GM12878 (cell line): ENCODE data around the gene HS6ST3. TPM values are rescaled to one million over a fixed set of nuclear protein-coding genes. Genes with fewer than 3 reads are reported as not detected.

Source experiments
- ATF7 ChIP-seq: fragments of 450-650 bp; IDR thresholded peaks from 2 replicates; pipeline ENCODE4 v1.6.1; 2016; ENCODE audit warnings: low read depth, mild to moderate bottlenecking
- EED ChIP-seq: sonication (generic); IDR thresholded peaks from 2 replicates; pipeline ENCODE4 v1.6.1; 2016; ENCODE audit warnings: antibody characterized with exemption, low read depth
- ESRRA ChIP-seq: IDR thresholded peaks from 2 replicates; pipeline ENCODE4 v1.6.1; 2012; ENCODE audit warnings: mild to moderate bottlenecking, low read length, improper control_type of control experiment
- JUNB ChIP-seq: IDR thresholded peaks from 2 replicates; pipeline ENCODE4 v1.6.1; 2016; ENCODE audit warnings: antibody characterized with exemption, mild to moderate bottlenecking
- NFIC ChIP-seq: IDR thresholded peaks from 2 replicates; pipeline ENCODE4 v1.6.1; 2012; ENCODE audit warnings: low read depth, mild to moderate bottlenecking, inconsistent platforms, low read length, moderate library complexity
- TARDBP ChIP-seq: IDR thresholded peaks from 2 replicates; pipeline ENCODE4 v1.6.1; 2016; ENCODE audit warnings: borderline replicate concordance
- polyA plus RNA-seq, 11 experiments: library from polyadenylated mRNA; depleted of rRNA in 4 of 11; unstranded in 6 of 11; stranded (reverse) in 5 of 11; fragments of >200 nt; fragmentation: Nextera tagmentation in 4 of 11; fragmentation: Illumina TruSeq in 1 of 11; extraction: Ambion mirVana in 4 of 11; extraction: Trizol in 1 of 11; gene quantifications; 1 replicate in 1 of 11; 2 replicates in 10 of 11; pipeline versions ENCODE4 v1.2.1 to v1.2.3, GENCODE V29; 2011 to 2016; ENCODE audit warnings: inconsistent platforms in 2 of 11, missing spikeins in 2 of 11, low read depth in 1 of 11
- total RNA-seq, 4 experiments: library from RNA; depleted of rRNA in 3 of 4; stranded (reverse); fragments of >200 nt in 3 of 4; fragmentation: Illumina TruSeq in 1 of 4; extraction: Trizol in 1 of 4; gene quantifications; 2 replicates each; pipeline versions ENCODE4 v1.2.1 to v1.2.3, GENCODE V29; 2013 to 2021
- TF ChIP-seq, protein P1 (sequence below): fragments of 450-650 bp; IDR thresholded peaks from 2 replicates; pipeline ENCODE4 v1.6.1; 2017; ENCODE audit warnings: low read depth, mild to moderate bottlenecking, moderate library complexity
- TF ChIP-seq, protein P2 (sequence below): fragments of 450-650 bp; formaldehyde crosslinking; IDR thresholded peaks from 2 replicates; pipeline ENCODE4 v1.4.0; 2020; ENCODE audit warnings: mild to moderate bottlenecking, moderate library complexity

Gene HS6ST3
- total and polyA plus RNA-seq, 10 of the 15 experiments (the other 5 are each of a cell fraction or from before 2014, with no cell fraction given), result under 0.01 to 2.9 TPM; not detected in 8

GRCh38 chr13:96052656-96053002, 37.3 kb upstream of the HS6ST3 start (continued):
- TF ChIP-seq, protein P1, sequence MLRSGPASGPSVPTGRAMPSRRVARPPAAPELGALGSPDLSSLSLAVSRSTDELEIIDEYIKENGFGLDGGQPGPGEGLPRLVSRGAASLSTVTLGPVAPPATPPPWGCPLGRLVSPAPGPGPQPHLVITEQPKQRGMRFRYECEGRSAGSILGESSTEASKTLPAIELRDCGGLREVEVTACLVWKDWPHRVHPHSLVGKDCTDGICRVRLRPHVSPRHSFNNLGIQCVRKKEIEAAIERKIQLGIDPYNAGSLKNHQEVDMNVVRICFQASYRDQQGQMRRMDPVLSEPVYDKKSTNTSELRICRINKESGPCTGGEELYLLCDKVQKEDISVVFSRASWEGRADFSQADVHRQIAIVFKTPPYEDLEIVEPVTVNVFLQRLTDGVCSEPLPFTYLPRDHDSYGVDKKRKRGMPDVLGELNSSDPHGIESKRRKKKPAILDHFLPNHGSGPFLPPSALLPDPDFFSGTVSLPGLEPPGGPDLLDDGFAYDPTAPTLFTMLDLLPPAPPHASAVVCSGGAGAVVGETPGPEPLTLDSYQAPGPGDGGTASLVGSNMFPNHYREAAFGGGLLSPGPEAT, result 0 out of 2 replicates have a peak, but pooled peaks have one; percentile 20
- 0 out of 2 replicates have a peak, but pooled peaks have one; percentile 12 for TF ChIP-seq JUNB
- TF ChIP-seq, protein P2, sequence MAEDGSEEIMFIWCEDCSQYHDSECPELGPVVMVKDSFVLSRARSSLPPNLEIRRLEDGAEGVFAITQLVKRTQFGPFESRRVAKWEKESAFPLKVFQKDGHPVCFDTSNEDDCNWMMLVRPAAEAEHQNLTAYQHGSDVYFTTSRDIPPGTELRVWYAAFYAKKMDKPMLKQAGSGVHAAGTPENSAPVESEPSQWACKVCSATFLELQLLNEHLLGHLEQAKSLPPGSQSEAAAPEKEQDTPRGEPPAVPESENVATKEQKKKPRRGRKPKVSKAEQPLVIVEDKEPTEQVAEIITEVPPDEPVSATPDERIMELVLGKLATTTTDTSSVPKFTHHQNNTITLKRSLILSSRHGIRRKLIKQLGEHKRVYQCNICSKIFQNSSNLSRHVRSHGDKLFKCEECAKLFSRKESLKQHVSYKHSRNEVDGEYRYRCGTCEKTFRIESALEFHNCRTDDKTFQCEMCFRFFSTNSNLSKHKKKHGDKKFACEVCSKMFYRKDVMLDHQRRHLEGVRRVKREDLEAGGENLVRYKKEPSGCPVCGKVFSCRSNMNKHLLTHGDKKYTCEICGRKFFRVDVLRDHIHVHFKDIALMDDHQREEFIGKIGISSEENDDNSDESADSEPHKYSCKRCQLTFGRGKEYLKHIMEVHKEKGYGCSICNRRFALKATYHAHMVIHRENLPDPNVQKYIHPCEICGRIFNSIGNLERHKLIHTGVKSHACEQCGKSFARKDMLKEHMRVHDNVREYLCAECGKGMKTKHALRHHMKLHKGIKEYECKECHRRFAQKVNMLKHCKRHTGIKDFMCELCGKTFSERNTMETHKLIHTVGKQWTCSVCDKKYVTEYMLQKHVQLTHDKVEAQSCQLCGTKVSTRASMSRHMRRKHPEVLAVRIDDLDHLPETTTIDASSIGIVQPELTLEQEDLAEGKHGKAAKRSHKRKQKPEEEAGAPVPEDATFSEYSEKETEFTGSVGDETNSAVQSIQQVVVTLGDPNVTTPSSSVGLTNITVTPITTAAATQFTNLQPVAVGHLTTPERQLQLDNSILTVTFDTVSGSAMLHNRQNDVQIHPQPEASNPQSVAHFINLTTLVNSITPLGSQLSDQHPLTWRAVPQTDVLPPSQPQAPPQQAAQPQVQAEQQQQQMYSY (CRISPR knock-in tag), result 0 out of 2 replicates have a peak, but pooled peaks have one; percentile 60
- peak; percentile 98 for TF ChIP-seq ATF7
- TF ChIP-seq ESRRA, result no peak
- TF ChIP-seq EED, result peak; percentile 9; the same call in 1 of the 2 replicates
- no peak for TF ChIP-seq TARDBP
- TF ChIP-seq NFIC, result no peak
